ENCODE data around the gene SBK2.
"Not testable (repeated sequence)": the region's sequence is repeated elsewhere in the genome, so short reads cannot be mapped to it uniquely, and the experiment has no call there.

The SBK2 gene, protein sequence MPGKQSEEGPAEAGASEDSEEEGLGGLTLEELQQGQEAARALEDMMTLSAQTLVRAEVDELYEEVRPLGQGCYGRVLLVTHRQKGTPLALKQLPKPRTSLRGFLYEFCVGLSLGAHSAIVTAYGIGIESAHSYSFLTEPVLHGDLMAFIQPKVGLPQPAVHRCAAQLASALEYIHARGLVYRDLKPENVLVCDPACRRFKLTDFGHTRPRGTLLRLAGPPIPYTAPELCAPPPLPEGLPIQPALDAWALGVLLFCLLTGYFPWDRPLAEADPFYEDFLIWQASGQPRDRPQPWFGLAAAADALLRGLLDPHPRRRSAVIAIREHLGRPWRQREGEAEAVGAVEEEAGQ

DNA sequence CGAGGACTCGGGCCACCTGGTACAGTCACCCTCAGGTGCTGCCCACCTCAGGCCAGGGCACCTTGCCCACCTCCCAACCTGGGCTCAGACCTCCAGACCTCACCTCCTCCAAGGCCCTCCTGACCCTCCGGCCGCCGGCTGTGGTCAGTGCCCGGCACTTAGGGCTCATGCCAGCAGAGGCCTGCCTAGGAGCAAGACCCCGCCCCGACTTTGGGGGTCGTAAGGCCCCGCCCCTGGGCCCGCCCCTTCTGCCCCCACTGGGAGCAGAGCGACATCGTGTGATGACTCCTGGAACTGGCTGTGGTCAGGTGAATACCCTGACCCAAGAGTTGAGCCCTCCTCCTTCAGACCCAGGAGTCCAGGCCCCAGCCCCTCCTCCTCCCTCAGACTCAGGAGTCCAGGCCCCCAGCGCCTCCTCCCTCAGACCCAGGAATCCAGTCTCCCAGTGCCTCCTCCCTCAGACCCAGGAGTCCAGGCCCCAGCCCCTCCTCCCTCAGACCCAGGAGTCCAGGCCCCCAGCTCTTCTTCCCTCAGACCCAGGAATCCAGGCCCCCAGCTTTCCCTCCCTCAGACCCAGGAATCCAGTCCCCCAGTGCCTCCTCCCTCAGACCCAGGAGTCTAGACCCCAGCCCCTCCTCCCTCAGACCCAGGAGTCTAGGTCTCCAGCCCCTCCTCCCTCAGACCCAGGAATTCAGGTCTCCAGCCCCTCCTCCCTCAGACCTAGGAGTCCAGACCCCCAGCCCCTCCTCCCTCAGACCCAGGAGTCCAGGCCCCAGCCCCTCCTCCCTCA lies at the start of gene SBK2:
SBK2 (minus strand) TSS at position 183 of the 790 bp plus-strand sequence. CDS start 839 bp downstream, outside the sequence.
- DNase-seq = no peak

DNA sequence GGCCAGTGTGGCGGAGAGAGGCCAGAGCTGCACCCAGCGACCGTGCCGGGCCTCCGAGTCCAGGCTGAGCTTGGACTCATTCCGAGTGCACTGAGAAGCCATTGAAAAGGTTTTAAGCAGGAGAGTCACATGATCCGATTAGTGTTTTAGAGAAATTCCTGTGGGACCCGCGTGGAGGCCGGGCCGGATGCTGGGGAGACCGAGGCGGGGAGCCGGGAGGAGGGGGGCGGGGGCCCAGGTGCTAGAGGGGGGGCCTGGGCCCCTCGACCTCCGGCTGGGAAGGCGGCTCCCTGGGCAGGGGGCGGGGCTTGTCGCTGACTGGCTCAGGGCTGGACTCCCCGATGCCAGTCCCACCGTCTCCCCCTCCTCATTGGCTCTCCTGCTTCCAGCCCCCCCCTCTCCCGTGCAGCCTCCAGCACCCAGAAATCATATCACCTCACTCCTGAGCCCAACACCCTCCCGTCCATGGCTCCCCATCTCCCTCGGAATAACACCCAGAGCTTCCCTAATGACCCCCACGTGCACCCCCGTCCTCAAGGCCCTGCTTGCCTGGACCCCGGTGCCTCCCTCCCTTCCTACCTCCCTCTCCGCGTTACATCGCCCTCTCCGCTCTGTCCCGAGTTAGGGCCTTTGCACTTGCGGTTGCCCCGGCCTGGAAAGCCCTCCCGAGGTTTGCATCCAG lies 48.9 kb upstream of the SBK2 start:
- DNase-seq = peak; percentile 85

DNA sequence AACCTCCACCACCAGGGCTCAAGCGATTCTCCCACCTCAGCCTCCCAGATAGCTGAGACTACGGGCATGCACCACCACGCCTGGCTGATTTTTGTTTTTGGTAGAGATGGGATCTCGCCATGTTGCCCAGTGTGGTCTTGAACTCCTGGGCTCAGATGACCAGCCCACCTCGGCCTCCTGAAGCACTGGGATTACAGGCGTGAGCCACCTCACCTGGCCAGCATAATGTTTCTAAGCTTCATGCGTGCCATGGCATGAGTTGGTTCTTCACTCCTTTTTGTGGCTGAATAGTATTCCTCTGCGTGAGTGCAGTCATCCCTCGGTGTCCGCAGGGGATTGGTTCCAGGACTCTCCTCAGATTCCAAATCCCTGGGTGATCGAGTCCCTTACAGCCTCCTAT lies 47.9 kb upstream of the SBK2 start:
- DNase-seq = no peak

DNA sequence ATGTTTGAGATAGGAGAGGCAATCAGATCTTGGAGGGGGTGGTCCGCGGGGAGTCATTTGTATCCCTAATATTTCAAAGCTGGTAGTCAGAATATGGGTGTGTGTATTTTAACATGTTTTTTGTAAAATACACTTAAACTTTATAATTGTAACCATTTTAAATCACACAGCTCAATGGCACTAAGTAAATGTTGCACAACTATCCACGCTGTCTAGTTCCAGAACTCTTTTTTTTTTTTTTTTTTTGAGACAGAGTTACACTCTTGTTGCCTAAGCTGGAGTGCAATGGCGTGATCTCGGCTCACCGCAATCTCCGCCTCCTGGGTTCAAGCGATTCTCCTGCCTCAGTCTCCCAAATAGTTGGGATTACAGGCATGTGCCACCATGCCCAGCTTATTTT lies 47.0 kb upstream of the SBK2 start:
- DNase-seq = not testable (repeated sequence)

DNA sequence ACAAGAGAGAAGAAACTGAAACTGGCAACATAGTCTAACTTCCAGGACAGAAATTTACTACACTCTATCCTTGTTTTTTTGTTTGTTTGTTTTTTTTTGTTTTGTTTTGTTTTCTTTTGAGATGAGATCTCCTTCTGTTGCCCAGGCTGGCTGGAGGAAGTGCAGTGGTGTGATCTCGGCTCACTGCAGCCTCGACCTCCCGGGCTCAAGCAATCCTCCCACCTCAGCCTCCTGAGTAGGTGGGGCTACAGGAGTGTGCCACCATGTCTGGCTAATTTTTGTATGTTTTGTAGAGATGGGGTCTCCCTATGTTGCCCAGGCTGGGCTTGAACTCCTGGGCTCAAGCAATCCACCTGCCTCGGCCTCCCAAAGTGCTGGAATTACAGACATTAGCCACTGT lies 45.4 kb upstream of the SBK2 start:
- DNase-seq = not testable (repeated sequence)

DNA sequence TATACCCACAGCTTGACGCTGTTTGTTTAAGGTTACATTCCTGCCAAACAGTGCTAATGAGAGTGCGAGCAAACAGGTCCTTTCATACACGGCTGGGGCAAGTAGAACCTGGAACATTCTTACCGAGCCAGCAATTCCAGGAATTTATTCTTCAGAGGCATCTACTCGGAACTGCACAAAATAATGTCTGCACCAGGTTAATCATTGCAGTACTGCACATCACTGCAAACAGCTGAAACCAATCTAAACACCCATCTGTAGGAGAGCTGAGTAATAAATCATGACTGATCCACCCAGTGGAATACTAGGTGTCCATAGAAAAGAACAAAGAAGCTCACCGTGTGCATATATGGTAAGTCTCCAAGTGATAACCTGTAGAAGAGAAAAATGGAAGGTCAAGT lies 44.9 kb upstream of the SBK2 start:
- no peak for DNase-seq

DNA sequence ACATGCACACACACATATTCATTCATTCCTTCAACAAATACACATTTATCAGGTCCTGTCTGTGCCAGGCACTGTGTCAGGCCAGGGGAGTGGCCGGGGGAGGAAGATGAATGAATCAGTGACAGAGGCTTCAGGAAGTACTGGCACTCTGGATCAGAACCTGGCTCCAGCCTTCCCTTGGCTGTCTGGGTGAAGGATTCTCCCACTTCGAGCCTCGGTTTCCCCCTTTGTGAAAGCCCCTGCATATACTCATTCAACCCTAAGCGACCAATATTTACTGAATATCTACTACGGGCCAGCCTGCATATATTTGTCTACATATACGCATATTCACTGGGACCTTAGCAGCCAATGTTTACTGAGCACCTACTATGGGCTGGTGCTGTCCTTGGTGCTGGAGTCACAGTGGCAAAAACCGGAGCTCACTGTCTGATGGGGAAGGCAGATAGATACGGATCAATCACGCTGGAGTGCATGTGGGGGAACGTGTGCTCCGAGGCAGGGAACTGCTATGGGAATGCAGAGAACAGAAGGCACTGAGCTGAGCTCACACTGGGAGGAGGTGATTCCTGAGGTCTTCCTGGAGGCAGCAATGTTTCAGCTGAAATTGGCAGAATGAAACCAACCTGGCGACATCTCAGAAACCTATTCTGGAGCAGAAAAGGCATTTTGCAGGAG lies 44.4 kb upstream of the SBK2 start:
- DNase-seq = no peak

DNA sequence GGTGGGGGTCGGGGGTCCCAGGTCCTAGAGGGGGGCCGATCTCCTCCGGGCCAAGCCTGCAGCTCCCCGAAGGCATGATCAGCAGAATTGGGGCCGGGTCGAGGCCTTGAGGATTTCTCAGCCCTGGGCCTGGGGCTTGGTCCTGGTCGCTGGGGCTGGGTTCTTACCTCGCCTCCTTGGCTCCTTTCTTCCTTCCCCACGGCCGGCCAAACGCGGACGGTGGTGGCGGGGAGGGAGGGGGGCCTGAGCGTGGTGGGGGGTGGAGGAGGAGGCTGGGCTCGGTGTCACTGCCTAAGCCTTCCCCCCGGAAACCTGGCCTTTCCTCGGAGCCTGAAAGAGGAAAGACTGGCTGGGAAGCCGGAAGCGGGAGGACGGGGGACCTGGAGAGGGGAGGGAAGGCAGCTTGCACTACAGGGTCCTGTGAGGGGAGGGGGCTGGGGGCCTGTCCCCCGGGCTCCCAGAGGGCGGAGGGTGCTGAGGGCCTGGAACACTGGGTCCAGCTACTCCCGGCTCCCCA lies 43.8 kb upstream of the SBK2 start, which contains the start of gene ZNF579:
ZNF579 (minus strand) TSS at position 221 of the 517 bp plus-strand sequence. CDS start 1,209 bp downstream, outside the sequence.
- DNase-seq = peak; percentile 83

DNA sequence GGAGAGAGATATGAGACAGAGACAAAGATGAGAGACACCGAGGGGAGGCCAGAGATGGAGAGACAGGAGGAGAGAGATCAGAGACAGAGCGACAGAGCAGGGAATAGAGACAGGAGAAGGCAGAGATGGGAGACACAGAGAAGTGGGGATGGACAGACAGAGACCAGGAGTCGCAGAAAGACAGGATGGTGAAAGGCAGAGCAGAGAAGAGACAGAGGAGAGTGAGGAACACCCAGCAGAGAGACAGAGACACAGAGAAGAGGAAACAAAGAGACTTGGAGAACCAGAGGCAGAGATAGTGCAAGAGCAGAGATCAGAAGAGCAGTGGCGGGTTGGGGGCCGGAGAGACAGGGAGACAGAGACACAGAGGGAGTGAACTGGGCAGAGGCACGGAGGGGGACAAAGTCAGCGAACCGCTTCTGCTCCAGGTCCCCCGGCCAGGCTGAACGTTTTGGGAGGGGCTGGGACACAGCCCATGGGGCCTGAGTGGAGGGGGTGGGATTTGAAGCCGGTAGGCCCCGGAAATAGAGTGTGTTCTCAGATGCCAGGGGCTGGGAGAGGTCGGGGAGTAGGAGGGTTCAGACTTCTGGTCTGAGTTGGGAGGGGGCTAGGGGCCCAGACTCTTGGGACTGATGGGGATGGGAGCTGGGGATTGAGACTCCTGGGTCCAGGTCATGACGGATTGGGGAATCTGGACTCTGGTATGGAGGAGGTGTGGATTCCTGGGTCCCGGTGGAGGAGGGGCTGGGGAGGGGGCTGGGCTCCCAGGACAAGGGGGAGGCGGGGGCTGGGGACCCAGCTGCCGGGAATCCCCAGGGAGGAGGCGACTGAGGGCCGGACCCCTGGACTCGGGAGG lies 43.1 kb upstream of the SBK2 start:
- DNase-seq = no peak

DNA sequence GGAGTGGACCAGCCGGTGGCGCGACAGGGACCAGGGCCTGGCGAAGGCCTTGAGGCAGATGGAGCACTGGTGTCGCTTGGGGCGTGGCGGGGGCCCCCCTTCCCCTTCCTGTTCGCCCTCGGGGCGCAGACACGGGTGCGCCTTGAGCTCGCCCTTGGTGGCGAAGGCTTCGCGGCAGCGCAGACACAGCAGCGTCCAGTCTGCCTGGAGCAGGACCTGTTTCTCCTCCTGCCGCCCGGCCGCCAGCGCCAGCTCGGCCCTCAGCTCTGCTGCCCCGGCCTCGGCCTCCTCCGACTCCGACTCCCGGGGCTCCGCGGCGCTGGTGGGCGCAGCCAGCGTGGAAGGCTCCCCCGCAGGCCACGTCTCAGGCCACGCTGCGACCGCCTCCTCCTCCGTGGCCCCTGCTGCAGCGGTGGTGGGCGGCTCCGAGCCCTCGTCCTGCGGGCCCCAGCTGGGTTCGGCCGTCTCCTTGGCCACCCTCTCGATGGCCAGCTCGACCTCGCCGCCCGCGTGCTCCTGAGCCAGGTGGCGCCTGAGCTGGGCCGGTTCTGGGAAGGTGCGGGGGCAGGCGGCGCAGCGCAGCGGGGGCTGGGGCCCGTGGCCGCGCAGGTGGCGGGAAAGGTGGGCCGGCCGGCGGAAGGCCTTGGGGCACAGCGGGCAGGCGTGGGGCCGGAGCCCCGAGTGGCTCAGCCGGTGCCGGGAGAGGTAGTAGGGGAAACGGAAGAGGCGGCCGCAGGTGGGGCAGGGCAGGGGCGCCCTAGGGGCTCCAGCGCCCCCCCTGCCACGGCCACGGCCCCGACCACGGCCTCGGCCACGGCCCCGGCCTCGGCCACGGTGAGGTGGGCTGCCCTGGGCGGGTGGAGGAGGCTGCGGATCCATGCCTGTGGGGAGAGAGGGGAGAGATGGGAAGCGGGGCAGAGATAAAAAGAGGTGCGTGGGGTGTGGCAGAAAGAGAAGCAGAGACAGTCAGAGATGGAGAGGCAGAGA lies 42.1 kb upstream of the SBK2 start:
- DNase-seq = no peak

DNA sequence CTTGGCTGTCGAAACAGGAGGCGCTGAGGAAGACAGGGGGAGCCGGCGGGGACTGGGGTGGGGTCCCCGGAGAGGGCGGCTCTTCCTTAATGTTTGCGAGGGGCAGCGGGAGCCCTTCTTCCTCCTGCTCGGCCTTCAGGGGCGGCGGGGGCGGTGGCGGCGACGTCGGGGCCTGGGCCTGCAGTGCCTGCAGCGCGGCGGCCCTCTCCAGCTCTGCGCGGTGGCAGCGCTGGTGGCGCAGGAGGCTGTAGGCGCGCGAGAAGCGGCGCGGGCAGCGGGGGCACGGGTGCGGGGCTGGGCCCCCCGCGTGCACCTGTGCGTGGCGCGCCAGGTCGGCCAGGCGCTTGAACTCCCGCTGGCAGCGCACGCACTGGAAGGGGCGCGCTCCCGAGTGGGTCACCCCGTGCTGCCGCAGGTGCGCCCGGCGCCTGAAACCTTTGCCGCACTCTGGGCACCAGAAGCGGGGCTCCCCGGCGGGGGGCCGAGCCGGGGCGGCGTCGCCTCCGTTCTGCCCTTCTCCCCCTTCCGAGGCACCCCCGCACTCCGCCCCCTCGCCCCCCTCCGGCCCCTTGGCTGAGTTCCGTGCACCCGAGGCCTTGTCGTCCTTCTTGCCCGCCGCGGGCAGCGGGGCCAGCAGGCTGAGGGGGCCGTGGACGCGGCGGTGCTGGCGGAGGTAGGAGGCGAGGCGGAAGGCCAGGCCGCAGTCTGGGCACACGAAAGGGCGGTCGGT lies 41.3 kb upstream of the SBK2 start:
- no peak for DNase-seq

DNA sequence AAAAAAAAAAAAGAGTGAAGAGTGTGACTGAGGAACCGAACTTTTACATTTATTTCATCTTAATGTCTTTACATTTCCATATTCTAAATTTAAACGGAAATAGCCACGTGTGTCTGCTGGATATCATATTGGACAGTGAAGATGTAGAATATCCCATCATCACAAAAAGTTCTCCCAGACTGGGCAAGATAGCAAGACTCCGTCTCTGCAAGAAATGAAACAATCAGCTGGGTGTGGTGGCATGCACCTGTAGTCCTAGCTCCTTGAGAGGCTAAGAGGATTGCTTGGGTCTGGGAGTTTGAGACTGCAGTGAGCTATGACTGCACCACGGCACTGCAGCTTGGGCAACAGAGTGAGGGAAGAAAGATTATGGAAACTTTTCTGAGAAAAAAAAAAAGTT lies 39.8 kb upstream of the SBK2 start:
- DNase-seq = no peak

DNA sequence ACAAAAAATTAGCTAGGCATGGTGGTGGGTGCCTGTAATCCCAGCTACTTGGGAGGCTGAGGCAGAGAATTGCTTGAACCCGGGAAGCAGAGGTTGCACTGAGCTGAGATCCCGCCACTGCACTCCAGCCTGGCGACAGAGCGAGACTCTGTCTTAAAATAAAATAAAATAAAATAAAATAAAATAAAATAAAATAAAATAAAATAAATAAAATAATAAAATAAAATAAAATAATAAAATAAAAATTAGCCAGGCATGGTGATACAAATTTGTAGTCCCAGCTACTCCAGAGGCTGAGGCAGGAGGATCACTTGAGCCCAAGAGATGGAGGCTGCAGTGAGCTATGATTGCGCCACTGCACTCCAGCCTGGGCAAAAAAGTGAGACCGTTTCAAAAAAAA lies 37.0 kb upstream of the SBK2 start:
- DNase-seq = not testable (repeated sequence)

DNA sequence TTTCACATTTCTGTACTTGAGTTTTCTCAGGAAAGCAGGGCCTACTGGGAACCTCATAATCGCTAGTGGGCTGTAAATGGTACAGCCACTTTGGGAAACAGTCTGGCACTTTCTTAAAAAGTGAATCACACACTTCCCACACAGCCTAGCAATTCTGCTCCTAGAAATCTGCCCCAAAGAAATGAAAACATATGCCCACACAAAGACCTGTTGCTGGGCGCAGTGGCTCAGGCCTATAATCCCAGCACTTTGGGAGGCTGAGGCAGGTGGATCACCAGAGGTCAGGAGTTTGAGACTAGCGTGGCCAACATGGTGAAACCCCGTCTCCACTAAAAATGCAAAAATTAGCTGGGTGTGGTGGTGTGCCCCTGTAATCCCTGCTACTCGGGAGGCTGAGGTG lies 32.5 kb upstream of the SBK2 start:
- not testable (repeated sequence) for DNase-seq

DNA sequence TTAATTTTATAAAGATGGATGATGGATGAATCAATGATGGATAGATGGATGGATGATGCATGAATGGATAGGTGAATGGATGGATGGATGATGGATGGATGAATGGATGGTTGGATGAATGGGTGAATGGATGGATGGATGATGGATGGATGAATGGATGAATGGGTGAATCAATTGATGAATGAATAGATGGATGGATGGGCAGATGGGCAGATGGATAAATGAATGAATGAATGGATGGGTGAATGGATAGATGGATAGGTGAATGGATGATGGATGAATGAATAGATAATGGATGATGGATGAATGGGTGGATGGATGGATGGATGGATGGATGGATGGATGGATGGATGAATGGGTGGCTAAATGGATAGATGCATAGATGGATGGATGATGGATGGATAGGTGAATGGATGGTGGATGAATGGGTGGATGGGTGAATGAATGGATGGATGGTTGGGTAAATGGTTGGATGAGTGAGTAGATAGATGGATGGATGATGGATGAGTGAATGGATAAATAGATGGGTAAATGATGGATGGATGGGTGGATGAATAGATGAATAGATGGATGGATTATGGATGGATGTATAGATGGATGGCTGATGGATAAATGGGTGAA lies 30.9 kb upstream of the SBK2 start:
- no peak for DNase-seq

DNA sequence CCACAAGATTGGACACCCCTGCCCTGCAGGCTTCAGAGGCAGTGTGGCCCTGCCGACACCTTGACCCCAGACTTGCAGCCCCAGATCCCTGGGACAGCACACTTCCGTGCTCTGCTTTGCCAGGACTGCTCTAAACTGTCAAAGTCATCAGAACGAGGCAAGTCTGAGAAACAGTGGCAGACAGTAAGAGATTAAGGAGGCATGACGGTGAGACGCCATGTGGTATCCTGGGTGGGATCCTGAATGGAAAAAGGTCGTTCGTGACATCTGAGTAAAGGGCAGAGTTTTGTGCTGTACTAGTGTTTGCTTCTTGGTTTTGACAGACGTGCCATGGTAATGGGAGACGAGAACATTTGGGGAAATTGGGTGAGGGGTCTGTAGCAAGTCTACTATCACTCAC lies 29.9 kb upstream of the SBK2 start:
- no peak for DNase-seq

DNA sequence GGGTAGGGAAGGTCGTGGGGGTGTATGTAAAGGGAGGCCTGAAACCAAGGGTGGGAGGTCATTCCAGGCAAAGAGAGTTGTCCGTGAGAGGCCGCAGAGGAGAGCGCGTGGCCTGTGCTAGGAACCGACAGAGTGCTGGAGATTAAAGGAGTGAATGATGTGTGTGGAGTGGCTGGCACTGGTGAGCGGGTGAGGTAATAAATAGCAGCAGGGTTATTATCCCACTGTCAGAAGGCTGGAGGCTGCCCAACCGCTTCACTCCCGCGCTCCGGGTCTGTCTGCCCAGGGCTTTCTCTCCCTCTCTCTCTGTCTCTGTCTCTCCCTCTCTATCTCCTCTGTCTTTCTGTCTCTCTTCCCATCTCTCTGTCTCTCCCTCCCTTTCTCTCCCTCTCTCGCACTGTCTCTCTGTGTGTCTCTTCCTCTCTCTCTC lies 26.3 kb upstream of the SBK2 start:
- peak; percentile 30 for DNase-seq

DNA sequence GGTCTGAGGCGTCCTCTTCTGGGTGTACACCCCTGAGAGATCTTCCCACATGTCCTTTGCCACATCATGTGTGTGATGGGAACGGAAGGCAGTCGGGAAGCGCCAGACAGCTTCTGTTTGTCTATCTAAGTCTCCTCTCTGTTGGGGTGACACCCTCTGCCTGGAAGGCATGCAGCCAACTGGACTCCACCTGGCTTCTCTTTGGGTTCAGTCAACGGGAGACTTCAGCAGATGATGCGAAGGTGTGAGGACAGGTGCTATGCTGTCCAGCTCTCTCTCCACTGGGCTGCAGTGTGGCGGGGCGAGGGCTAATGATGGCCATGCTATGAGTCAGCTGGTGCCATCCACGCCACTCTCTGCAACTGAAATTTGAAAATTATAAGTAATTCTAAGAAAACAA lies 22.8 kb upstream of the SBK2 start:
- no peak for DNase-seq

DNA sequence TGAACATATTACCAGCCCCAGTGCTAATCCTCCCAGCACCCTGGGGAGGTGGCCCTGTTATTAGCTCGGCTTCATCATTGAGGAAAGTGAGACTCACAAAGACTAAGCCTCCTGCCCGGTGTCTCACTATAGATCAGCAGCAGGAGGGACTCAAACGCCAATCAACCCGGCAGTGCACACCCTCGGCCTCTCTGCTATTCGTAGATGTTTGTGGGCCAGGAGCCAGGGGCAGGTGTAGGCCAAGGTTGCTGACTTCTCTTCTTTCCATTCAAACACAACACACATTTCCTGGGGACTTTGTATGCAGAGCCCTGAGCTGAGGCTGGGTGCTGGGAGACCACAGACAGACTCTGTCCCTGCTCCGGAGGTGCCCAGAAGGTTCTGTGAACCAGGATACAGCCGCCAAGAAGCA lies 17.8 kb upstream of the SBK2 start:
- DNase-seq = peak; percentile 48
